Activated T-cell treated with anti-CD3 and anti-CD28 coated beads for 4 hours (primary cell): Measurements from ENCODE around the gene HOXB6.

Experiments used
- DNase-seq: peaks from one replicate; pipeline ENCODE4 v3.0.0-alpha.2; 2020

HOXB6 gene

DNA sequence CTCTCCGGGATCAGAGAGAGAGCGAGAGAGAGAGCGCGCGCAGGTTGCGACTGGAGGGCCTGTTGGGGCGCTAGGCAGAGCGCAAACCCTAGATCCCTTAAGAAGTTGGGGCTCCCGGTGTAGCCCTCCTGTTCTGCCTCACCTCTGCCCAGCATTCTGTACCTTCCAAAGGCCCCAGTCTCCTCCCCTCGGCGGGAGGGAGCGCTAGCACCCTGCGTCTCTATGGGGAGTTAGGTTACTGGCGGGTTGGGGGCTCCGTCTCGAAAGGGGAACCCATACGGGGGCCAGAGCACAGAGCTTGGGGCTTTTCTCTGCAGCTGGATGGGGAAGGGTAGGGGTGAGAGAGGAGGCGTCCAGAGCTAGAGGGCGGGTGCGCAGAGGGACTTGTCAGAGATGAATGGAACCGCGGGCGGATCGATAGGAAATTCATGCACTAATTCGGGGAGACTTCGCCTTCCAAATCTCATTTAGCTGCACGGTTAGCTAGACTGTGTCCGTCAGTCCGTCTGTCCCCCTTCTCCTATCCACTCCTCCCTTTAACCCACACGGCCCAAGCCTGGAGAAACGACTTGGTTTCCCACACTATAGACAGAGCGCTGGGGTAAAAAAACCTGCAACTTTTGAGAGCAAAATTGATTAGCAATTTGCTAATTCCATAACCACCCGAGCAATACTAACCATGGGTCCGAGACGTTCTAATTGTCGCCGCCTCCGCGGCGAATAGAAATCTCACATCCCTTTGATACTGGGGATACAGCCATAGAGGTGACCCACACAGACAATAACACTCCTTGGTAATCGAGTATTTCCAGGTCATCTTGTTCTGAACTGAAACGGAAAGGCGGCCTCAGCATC, 25.9 kb downstream of the HOXB6 start:
- DNase-seq, result no peak

DNA sequence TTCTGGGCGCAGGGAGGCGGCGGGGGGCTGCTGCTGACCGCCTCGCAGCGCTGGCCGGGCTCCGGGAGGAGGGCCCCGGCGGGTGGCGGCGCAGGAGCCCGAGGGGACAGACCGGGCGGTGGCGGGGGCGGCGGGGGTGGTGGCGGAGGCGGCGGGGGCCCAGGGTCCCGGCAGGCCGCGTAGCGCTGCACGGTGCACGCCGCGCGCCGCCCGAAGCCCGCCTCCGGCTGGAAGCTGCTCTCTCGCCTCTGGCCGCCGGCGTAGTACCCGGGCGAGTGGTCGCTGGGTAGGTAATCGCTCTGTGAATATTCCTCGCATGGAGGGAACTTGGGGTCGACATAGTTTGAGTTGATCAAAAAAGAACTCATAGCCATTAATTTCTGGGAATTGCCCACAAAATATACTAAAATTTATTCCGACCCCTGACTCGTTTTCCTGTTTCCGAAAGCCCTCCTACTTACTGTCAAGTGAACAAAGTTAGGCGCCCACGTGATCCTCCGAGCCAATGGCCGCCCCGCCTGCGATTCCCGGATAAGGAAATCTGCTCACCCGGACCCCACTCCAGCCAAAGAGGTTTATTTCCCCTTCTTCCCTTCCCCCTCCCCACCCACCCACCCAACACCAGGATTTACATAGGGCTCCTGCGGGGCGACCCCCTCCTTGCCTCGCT, 26.7 kb downstream of the HOXB6 start, which contains the start of gene HOXB4:
Gene HOXB4, minus strand, starts transcription at position 405 of the 670 bp plus-strand sequence. Its CDS starts 31 bp downstream, at position 374.
- DNase-seq, result peak; percentile 55

DNA sequence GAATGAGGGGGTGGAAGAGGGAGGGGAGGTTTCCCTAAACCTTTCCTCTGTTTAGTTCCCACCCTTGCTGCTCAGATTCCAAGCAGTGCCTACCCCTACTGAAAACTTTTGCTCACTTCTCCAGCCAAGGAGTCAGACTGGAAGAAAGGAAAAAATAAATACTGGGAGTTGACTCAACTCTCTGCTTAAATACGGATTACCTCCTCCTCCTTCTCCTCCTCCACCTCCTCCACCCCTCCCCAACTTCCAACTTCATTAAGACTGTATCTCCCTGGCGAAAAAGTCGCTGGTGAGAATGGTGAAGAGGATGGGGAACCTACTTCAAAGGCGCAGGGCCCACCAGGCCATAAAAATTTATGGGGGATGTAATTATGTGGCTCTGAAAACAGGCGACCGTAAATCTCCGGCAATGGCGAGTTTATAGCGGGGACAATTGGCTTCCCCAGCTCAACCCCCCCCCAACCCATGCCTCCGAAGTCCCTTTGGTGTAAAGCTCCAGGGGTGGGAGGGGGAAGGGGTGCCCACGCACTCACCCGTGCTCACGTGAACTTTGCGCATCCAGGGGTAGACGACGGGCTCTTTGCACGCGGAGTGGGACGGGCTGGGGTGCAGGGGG, 27.3 kb downstream of the HOXB6 start:
- no peak for DNase-seq

DNA sequence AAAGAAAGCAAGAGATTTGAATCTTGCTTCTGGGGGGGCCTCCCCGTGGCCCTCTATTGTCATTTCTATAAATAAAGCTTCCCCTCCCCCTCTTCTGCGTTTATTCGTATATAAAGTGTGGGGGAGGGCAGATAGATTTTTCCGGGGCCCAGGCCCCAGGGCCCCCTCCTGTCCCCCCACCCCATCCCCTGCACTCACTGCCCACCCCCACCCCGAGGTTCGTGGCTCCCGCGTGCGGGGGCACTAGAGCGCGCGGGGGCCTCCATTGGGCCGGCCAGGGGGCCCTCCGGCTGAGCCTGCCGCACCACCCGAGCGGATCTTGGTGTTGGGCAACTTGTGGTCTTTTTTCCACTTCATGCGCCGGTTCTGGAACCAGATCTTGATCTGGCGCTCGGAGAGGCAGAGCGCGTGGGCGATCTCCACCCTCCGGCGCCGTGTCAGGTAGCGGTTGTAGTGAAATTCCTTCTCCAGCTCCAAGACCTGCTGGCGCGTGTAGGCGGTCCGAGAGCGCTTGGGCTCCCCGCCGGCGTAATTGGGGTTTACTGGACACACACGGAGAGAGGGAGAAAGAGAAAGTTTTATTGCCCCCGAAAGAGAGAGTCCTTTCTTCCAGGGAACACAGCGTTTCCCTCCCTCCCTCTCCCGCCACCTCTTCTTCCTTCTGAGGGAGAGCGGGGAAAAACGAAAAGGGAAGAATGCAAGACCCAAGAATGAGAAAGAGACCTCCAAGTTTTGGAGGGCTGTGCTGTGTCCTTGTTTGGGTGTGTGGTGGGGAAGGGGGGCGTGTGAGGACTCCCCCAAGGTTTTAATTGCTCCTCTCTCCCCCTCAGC, 28.1 kb downstream of the HOXB6 start:
- DNase-seq, result no peak

DNA sequence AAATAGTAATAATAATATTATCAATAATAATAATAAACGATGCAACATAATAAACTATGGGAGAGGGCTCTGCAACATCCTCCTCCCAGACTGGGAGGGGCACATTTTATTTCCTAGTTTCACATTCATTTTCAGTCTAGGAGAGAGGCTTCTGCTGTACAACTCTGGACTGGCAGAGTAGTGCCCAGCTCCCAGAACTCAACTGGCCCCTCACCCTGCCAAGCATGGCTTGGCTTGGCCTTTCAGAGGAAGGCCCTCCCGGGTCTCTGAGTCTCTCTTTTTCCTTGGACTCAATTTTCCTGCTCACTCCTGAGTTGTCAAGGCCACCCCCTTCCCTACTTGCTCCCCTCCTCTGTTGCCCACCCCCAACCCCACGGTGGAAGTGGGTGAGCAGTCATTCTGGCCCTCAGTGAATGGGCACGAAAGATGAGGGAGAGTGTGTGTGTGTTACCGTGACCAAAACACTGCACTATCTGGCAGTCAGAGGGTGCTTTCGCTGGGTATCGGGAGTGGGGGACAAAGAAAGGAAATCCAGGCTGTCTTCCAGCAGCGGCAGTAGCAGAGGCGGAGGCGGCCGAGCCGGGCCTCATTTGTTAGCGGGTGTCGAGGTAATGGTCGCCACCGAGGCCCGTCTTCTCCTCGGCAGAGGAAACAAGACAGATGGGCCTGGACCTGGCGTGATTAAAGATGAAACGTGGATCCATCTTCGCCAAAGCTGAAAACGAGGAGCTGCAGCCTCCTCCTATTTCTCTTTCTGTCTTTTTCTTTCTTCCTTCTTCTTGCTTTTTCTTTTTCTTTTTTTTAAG, 28.9 kb downstream of the HOXB6 start:
- DNase-seq, result no peak

DNA sequence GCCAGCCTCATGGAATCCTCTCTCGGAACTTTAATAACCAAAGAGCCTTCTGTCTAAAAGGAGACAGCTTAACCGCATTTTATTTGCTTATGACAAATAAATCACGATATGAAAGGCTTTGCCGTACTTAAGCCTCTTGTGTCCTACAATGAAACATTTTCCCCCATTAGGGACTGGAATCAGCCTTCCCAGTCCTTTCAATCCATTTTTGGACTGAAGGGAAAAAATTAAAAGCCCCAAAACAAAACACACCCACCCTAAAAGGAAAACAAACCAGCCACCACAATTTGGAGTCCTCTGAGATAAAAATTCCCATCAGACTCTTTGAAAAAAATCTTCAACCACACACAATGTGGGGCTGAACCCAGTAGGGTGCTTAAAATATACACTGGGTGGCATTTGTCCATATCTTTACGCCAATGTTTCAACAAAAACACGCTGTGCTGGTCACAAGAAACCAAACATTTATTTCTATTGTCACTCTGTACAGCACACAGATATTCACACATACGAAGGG, 29.7 kb downstream of the HOXB6 start:
- no peak for DNase-seq

DNA sequence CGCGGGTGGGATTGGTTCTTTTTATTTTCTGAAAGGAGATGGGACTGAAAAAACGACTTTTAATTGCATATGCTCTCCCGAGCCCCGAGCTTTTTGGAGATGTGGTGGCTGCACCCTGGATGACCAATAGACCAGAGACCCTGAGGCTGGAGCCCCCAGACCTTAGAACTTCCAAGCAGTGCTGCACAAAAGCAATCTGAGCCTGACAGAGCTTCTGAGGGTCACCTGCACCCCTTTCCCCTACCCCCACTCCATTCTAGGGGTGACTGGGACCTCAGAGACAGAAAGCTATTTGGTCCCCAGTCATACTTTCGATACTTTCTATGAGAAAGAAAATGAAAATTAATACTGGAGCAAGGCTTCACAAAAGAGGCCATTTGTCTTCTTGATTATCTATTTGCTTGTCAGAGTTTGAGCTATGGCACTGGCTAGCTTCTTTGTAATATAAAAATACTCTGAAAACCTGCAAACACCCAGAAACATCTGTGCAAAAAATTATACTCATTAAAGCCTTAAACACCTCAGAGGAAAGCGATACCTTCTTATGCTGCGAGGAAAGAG, 30.2 kb downstream of the HOXB6 start:
- DNase-seq, result no peak

DNA sequence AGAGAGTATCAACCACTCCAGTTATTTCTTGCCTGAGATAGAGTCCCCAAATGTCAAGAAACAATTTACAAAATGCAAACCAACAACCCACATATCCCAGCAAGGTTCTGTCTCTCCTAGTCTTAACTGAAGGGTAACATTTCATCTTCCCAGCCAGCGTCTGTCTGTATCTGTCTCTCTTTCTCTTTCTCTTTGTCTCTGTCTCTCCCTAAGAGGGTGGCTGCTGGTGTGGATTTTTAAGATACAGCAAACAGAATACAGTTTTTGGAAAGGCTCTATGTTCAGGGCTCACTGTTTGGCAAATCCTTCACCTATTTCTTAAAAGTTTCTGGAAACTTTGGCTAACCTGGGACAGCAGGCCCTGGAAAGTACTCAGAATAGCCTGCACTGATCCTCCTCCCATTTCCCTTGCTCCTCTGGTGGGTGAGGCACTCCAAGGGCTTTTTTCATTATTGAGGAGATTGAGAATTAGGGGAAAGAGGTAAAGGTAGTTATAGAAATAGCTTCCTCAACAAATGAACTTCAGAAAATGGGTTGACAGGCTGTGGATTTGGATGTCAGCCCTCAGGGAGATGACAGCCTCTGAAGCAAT, 32.9 kb downstream of the HOXB6 start:
- DNase-seq, result no peak

DNA sequence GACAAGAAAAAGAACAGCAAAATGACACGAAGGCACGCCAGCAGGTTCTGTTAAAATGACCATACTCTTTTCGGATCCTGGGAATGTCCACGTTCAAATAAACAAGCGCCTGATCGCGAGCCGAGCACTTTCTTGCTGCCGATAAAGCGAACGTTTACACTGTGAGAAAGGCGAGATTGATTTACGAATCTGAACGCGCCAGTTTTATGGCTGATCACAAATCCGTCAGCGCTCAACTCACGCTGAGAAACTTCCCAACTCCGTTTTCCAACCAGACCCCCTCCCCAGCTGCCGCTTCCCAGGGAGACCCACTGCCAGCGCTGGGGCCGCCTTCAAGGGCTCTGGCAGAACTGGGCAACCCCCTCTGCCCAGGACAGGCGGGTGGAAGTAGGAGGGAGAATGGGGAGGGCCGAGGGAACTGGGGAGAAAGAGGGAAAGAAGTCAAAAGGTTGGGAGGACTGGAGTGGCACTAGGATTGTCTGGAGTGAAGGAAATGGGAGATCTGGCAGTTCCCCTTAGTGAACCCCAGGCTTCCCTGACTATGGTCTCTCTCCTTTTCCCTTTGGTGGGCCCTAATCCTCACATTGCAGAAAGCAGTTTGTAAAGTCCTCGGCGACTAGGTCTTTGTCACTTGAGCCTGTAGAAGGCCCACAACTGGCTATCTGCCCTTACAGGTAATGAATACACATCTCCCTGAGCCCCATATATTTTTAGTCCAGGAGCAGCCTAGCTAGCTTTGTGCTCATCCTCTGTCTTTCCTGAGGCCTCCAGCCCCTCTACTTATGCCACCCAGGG, 33.6 kb downstream of the HOXB6 start:
- no peak for DNase-seq

DNA sequence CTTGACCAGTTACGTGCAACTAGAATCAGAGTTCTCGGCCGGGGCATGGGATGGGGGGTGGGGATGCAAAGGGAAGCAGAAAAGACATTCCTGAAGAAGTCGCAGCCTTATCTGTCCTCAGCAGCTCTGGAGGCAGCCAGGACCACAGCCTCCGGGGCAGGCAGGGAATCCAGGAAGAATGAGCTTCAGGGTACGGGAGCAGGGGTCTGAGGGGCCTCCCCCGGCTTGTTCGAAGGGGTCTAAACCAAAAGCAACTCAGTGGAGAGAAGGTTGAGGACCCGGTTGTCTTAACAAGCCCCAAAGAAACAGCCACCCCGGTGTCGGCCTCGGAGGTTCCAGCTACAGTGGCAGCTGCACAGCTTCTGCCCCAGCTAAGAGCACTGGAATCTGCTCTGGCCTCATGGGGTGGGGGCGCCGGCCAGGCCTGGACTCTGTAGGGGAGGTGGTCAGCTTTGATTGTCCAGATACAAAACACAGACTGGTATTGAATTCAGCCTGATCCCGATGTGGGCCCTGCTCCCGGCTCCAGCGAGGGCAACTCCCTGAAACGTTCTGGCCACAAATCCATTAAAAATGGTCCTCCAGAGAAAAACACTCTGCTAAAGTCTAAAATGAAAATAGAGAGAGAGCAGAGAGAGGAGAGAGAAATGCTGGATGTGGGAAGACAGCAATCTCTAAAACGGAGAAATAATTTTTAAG, 34.3 kb downstream of the HOXB6 start:
- no peak for DNase-seq

DNA sequence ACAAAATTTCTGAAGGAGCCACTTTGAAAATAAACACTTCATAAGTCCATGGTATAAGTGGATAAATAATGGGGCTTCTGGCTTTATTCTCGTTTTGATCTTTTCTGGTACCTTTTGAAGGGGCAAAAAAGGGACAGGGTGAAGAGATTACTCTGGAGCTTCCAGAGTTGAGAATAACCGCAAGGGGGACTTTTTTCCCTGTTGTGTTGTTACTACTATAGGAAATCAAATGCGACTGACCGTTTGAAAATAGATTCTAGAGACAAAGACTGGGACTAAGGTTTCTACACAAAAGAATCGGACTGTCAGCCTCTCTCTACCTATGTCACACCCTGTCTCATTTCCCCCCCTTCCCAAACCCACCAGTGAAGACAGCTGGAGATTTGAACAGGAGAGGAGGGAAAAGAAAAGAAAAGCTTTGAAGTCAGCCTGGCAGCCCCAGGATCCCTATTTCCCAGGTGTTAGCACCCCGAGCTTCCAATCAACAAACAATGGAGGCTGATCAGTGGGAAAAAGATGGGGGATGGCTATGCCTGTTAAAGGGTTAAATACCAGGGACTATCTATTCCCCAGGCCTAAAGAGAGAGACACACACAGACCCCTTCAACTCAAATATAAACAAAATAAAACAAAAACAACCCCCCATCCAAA, 35.0 kb downstream of the HOXB6 start:
- DNase-seq, result no peak

DNA sequence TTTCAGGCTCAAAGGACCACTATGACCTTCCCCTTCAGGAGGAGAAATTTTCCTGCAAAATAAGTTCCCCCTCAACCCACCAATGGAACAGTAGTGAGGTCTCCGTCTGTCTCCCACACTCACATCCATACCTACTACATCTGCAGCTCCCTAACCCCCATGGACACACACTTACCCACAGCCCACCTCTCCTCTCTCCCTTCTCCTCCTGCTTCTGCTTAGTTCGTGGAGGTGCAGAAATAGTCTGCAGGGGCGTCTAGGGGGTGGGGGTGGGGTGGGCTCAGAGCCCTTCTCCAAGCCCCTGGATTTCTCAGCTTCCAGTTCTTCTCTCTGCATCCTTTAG, 35.6 kb downstream of the HOXB6 start:
- DNase-seq, result no peak

DNA sequence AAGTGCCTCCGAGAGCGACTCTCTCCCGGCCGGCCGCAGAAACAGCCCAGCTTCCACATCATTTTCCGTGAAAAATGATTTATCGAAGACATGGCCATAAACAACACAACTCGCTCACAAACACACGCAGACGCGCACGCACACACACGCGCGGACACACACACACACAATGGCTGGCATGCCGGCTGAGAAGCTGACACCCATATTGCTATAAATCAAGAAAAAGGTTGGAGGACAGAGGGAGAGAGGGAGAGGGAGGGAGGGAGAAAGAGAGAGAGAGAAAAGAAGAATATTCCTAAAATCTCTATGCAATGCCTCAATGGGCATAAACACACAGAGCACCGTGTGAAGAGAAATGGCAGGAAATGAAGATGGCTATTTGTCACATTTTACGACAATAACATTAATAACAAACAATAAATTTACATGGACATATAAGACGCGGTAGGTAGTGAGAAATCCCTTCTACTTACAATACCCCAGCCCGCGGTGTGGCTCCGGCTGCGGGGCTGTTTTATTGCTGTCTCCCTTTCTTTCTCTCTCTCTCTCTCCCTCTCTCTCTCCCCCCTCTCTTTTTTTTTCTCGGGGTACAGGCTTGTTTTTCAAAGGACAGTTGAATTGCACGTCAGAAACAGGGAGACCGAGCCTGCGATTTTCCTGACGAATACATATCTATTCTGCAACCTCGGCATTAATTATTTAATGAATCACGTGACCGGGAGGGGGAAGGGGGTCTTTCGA, 36.1 kb downstream of the HOXB6 start:
- no peak for DNase-seq

DNA sequence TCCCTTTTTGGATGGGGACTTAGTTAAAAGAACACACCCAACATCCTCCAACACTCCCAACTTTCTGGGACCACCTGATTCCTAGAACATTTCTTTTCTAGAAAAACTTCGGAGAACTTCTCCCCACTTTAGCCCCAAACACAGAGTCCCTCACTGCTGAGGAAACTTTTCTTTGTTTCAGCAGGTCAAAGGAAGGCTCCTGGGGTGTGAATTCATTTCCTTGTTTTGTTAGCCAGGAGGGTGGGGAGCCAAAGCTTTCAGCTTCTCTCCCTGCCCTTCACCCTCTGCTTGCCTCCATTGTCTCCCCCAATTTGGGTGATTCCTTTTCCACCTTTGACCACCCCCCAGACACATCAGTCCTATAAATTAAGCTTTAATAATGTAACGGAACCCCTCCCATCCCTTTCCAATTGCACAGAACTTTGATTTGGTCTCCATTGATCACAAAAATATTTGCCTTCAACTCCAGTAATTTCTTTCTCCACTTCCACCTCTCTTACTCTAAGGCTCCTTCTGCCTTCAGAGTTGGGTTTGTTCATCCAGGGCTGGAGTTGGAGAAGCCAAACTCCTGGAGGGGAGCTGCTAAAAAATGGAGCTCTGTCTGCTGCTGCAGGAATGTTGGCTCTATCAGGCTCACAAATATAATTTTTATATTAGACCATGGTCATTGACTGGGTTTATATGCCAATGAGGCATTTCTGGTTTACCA, 37.0 kb downstream of the HOXB6 start:
- no peak for DNase-seq

DNA sequence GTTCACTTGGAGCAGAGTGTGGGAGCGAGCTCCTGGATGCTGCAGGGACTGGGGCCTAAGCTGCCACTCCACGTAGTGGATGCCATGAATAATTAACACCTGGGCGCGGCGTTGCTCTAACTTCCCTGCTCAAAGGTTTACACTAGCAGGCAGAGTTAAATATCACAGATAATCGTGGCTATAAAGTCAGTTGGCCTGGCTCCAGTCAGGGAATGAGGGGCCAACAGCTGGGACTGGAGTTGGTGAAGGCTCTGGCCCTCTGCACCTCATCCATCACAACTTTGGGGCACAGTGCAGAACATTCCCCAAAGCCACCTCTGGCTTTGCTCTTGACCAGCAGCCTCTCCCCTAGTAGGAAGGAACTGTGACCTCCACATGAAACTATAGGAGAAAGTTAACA, 37.6 kb downstream of the HOXB6 start:
- no peak for DNase-seq

DNA sequence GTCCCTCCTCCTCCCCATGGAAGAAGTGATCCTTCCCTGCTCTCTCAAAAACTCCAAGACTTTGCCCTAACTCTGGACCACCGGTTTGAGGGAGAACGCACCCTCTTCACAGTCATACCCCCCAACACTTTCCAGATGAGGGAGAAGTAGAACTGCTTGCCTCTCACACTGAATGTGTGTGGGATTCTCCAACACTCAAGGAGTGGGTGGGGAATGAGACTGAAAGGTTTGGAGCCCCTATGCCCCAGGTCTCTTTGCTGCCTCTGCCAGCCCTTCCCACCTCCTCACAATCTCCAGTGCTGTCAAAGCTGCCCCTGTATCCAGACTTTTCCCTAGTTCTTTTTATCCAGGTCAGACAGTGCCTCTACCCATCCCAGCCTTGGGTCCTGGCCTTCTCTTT, 38.1 kb downstream of the HOXB6 start:
- no peak for DNase-seq

DNA sequence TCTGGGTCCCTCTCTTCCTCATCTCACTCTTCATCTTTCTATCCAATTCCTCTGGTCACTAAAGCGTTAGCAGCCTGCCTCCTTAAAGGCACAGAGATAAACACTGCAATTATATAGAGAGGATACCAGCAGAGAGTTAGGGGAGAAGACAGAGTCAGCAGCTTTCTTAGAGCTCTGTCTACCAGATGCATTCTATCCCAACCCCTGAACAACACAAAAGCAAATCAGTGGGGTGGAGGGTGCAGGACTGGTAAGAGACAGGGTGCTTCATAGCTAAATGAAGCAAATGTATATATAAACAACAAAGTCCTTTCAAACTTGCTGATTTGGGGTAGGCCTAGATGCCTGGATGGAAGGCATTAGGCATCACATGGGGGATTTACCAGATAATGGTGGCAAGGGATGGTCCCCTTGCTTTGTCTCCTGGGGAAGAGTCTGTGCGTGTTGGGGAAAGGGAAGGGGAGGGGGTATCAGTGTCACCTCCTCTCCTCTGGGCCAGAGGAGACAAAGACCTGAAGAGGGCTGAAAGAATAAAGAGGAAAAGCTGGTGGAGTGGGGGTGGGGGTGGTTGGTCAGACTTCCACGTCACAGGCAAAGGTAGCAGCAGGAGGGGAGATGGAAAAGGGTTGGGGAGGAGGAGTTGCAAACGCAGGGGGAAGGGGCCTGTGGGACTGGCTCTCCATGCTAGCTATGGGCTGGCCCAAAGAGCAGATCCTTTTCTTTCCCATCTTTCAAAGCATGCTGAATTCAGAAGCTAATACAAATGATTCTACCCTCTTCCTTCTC, 38.7 kb downstream of the HOXB6 start:
- no peak for DNase-seq
